H1 (cell line): ENCODE measurements around the gene DTD1.

Experiments used
- BCL11A ChIP-seq, 2 experiments: IDR thresholded peaks; one replicate each; pipeline ENCODE4 v1.6.1; 2011; ENCODE audit warnings: low read depth in 2 of 2, low read length in 2 of 2, mild to moderate bottlenecking in 2 of 2
- EZH2 ChIP-seq: fragments of 200-600 bp; sonication (generic); IDR thresholded peaks from 2 replicates; pipeline ENCODE4 v1.7.1; 2012; ENCODE audit warnings: low read depth, mild to moderate bottlenecking, moderate library complexity, low read length, inconsistent platforms; ENCODE audit not compliant: severe bottlenecking
- JUN ChIP-seq: IDR thresholded peaks from 2 replicates; pipeline ENCODE4 v1.6.1; 2011; ENCODE audit warnings: low read depth, mild to moderate bottlenecking, improper control_type of control experiment, low read length
- MAFK ChIP-seq: IDR thresholded peaks from 2 replicates; pipeline ENCODE4 v1.6.1; 2012; ENCODE audit warnings: low read depth, mild to moderate bottlenecking, improper control_type of control experiment, low read length
- NRF1 ChIP-seq: IDR thresholded peaks from 2 replicates; pipeline ENCODE4 v1.6.1; 2011; ENCODE audit warnings: mild to moderate bottlenecking, low read depth, low read length, improper control_type of control experiment
- SIN3A ChIP-seq, 2 experiments: IDR thresholded peaks in 1 of 2; conservative IDR thresholded peaks in 1 of 2; 2 replicates each; pipeline ENCODE4 v1.6.1; 2011 to 2012; ENCODE audit warnings: low read length in 2 of 2, improper control_type of control experiment in 1 of 2, low read depth in 1 of 2, mild to moderate bottlenecking in 1 of 2
- YY1 ChIP-seq: IDR thresholded peaks from 2 replicates; pipeline ENCODE4 v1.6.1; 2011; ENCODE audit warnings: low read depth, mild to moderate bottlenecking, low read length
- TF ChIP-seq, protein P1 (sequence below), 3 experiments: IDR thresholded peaks; 1 replicate in 2 of 3; 2 replicates in 1 of 3; pipeline versions ENCODE4 v1.5.1 to v1.6.1; 2011; ENCODE audit warnings: low read length in 3 of 3, mild to moderate bottlenecking in 3 of 3, inconsistent platforms in 2 of 3, low read depth in 1 of 3, moderate library complexity in 1 of 3; ENCODE audit not compliant: insufficient read depth in 1 of 3; ENCODE audit errors: control extremely low read depth in 1 of 3

DNA sequence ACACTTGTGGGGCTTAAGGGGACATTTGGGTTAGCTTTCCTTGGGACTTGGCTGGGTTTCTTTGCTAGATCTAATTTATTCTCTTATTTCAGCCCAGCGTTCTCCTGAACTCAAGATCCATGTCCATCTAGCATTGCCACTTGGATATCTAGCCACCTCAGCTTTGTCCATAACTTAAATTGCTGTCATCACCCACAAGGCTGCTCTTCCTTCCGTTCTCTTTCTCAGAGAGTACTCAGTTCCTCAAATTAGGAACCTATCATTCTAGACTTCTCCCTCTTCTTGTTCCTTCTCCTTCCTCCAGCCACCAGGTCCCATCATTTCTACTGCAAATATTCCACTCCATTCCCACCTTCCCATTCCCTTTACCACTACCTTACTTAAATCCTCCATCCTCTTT lies 16.3 kb upstream of the DTD1 start:
- TF ChIP-seq, protein P1, sequence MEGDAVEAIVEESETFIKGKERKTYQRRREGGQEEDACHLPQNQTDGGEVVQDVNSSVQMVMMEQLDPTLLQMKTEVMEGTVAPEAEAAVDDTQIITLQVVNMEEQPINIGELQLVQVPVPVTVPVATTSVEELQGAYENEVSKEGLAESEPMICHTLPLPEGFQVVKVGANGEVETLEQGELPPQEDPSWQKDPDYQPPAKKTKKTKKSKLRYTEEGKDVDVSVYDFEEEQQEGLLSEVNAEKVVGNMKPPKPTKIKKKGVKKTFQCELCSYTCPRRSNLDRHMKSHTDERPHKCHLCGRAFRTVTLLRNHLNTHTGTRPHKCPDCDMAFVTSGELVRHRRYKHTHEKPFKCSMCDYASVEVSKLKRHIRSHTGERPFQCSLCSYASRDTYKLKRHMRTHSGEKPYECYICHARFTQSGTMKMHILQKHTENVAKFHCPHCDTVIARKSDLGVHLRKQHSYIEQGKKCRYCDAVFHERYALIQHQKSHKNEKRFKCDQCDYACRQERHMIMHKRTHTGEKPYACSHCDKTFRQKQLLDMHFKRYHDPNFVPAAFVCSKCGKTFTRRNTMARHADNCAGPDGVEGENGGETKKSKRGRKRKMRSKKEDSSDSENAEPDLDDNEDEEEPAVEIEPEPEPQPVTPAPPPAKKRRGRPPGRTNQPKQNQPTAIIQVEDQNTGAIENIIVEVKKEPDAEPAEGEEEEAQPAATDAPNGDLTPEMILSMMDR (IDR thresholded peaks at IDR 0.05; ENCODE audit: control extremely low read depth in 1 of 3, insufficient read depth in 1 of 3, low read depth in 1 of 3, low read length in 3 of 3), result no peak
- TF ChIP-seq EZH2 (no peak), JUN (no peak), NRF1 (no peak), BCL11A (IDR thresholded peaks at IDR 0.05; ENCODE audit: low read depth in 2 of 2, low read length in 2 of 2) (no peak), YY1 (no peak), MAFK (no peak), SIN3A (conservative IDR thresholded peaks at IDR 0.05 in 1 of 2, IDR thresholded peaks at IDR 0.05 in 1 of 2; ENCODE audit: low read depth in 1 of 2, low read length in 2 of 2) (no peak)
